NCI-H1417 (cell line): Measurements from ENCODE around the gene LRRC75A.
A peak's percentile ranks its signal among the peaks of the same experiment; 100 is the strongest.
"Not testable (repeated sequence)": the region's sequence is repeated elsewhere in the genome, so short reads cannot be mapped to it uniquely, and the experiment has no call there.

ENCODE experiments used
- DNase-seq, 3 experiments: peaks; one replicate each; lab custom pipeline; 2025; lab: John Stamatoyannopoulos, UW

LRRC75A gene

GRCh38 chr17:16472539-16472938 lies 19.5 kb downstream of the LRRC75A start:
- DNase-seq: no peak

DNA sequence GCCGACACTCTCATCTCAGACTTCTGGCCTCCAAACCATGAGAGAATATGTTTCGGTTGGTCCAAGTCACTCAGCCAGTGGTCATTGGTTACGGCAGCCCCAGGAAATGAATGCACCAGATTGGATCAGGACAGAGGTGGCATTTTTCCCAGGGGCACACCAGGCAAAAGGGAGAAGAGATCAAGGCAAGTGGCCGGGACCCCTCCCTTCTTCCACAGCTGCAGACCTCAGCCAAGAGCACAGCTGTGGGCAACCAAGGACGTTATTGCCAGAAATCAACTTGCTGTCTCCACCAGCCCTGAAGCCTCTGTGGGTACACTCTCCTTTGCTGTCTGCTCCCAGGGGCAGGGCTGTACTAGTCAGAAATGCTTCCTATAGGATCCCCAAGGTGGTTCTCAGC lies 20.7 kb downstream of the LRRC75A start:
- no peak for DNase-seq

DNA sequence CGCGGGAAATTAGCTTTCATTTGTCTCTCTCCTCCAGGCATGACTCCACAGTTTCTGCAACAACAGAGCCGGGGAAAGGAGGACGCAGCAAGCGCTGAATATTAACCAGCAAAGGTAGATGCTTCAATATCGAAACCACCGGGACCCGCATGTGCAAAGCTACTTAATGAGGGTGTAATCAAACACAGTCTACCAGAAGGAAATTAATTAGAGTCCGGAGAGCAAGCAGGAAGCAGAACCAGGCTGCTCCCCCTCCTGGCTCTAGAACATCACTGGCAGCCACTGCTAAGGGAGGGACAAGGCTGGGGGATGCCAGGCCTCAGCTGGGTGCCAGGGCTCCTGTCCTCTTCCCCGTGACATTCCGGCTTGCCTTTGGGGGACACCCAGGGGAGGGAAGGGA lies 21.7 kb downstream of the LRRC75A start:
- DNase-seq: peak in 2 of 3 experiments; percentile 54 to 78

DNA sequence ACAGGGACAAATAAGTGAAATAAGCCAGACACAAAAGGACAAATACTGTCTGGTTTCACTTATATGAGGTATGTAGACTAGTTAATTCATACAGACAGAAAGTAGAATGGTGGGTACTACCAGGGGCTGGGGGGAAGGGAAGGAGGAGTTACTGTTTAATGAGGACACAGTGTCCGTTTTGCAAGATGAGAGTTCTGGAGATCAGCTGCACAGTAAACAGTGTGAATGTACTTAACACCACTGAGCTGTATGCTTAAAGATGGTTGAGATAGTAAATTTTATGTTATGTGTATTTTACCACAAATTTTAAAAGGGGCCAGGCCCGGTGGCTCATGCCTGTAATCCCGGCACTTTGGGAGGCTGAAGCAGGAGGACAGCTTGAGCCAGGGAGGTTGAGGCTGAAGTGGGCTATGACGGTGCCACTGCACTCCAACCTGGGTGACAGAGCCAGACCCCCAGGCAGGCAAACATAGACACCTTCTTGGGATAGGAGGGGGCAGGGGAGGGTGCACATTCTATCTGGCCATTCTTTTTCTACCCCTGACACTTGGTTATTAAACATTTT lies 23.5 kb downstream of the LRRC75A start:
- no peak for DNase-seq

DNA sequence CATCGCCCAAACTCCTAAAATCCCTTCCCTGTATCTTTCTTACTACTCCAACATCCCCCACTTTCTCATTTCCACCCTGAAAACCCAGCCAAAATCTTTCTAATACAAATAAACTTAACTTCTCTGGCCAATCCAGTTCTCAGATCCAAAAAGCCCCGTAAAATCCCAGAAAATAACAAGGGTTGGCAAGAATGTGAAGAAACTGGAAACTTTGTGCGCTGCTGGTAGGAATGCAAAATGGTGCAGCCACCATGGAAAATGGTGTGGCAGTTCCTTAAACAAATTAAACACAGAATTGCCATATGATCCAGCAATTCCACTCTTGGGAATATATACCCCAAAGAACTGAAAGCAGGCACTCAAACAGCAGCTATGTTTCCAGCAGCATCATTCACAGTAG lies 24.1 kb downstream of the LRRC75A start:
- DNase-seq: no peak

DNA sequence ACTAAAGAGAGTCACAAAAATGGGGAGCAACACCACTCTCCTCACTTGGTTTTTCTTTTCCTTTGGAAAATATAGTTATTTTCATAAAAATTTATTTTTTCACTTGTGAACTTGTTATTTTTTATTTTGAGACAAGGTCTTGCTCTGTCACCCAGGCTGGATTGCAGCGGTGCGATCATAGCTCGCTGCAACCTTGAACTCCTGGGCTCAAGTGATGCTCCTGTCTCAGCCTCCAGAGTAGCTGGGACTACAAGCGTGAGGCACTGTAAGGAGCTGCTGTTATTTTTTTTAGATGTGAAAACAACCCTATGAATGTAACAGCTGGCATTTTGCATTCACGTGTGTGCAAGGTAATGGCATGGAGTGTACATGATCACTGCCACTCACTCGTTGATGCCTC lies 24.9 kb downstream of the LRRC75A start:
- DNase-seq: no peak

DNA sequence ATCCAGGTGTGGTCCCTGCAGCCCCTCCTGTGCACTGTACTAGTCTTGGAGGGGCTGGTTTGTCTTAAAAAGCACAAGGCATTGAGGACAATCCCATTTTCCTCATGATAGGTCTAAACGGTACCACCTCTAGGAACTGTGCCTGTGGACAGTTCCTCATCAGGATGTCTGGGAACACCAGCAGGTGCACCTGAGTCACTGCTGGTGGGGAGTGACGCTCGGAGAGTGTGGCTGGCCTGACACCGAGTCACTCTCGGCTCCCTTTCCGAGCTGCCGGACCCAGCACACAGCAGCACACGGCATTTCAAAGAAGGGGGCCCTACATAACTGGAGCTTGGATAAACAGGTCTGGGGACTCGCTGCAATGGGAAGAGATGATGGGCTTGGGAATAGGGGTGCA lies 25.6 kb downstream of the LRRC75A start:
- DNase-seq: no peak

- no peak for DNase-seq
Observed at GRCh38 chr17:16465861-16466338, 26.1 kb downstream of the LRRC75A start.

DNA sequence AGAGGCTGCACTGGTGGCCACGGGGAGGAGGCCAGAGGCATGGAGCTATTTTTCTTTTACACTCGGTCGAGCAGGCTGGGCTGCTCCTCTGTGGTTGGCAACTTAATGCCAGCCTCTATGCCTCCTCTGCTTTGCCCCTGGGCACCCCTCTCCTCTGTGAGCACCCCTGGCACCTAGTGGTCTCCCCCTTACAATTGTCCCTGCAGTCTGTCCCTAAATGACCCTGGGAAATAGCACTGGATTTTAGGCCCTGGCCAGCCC lies 27.0 kb downstream of the LRRC75A start:
- DNase-seq: no peak

DNA sequence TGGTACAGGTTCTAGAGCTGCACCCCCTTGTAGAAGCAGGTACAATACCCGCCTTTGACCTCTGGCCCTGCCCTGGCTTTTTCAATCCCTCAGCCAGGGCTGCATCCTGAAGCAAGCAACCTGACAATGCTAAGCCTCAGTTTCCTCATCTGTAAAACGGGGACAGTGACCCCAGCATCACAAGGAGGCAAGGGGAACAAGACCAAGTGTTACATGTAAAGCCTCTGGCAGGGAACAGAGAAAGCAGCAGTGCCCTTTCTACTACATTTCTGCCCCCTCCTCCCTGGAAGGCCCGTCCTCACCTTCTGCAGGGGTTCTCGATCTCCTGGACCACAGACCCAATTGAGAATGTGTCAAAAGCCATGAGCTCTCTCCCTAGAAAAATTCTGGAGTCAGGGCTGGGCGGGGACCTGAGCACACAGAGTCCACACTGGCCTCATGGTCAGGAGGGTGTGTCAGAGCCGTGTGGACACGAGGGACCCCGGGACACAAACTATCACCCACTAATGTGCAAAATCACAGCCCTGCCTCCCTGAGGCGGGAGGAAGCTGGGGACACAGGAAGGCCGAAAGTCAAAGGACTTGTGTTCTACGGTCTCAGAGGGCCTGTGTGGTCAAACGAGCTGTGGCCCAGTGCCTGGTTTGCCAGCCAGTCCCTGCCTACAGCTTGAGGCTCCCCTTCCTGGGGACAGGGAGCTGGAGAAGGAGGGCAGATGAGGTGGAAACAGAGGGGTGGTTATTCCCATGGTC lies 27.5 kb downstream of the LRRC75A start:
- DNase-seq: no peak

- peak in 2 of 3 experiments; percentile 54 to 55 for DNase-seq
Observed at GRCh38 chr17:16463358-16464302, 28.4 kb downstream of the LRRC75A start.

- no peak for DNase-seq
Observed at GRCh38 chr17:16462070-16462864, 29.7 kb downstream of the LRRC75A start.

- no peak for DNase-seq
Observed at GRCh38 chr17:16461606-16461866, 30.5 kb downstream of the LRRC75A start.

DNA sequence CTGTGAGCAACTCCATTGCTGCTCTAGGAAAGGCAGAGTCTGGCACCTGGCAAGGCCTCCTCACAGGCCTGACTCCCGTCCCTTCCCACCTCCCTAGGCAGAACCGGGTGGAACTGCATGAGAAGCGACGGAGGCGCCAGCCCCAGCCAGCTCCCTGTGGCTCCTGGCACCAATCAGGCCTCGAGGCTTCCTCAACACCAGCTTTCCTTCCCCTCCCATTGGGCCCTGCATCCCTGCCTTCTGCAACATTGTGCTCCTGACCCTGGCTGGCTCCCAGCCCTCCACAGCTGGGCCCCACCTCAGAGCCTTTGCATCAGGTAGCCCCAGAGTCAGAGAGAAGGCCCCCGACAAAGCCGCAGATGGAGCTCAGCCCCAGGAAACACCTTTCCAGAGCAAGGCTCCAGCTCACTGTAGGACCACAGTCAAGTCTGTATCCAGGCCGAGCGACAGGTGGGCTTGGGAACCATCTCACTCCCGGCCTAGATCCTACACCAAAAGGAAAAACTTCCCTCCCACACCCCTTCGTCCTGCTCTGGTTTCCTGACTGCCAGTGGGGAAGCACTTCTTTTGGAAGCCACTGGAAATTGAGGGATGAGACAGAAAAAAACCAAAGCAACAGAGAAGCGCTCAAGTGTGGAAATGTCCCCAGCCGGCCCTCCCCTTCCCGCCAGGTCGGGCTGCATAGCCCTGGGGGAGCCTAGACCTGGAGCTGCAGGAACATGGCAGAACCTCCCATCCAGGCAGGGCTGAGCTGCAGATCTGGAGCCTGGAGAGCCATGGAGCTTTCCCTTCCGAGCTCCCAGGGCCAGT lies 31.0 kb downstream of the LRRC75A start:
- DNase-seq: no peak

DNA sequence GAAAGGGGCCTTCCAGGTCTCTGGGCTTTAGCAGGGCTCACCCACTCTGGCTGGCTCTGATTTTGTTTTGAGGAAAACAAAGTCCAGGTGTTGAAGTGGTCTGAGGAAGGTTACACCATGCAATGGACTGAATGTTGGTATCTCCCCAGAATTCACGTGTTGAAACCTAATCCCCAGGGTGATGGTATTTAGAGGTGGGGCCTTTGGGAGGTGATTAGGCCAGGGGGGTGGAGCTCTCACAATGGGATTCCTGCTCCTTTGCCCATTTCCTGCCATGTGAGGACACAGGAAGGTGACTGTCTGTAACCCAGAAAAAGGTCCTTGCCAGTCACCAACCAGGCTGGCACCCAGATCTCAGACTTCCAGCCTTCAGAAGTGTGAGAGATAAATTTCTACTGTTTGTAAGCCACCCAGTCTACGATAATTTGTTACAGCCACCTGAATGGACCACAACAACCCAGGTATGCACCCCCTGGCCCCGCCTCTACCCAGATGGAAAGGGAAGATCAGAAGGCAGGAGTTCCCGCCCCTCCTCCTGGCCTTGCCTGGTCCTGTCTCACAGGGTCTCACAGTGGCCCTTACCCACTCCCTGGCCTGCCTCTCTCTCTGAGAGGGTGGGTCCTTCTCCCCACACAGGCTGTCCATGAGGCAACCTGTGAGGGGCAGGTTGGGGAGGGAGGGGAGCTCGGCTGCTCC lies 32.0 kb downstream of the LRRC75A start:
- no peak for DNase-seq

DNA sequence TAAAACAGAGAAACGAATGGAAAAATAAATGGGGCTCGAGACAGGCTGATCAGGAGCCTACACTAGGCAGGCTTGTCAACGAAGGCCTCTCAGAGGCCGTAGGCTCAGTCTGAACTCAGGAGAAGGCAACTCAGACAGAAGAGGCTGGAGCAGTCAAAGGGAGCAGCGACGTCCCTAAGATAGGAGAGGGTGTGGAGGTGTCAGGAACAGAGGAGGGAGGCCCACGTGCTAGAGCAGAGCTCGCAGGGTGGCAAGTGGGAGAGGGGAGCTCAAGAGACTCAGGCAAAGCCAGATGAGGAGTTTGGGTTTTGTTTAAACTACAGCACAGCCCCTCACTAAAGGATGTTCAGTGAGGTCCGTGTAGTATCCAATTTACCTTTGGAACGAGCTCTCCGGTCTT lies 32.7 kb downstream of the LRRC75A start:
- no peak for DNase-seq

GRCh38 chr17:16456742-16457316 lies 35.2 kb downstream of the LRRC75A start:
- peak in 1 of 3 experiments; percentile 5 for DNase-seq

DNA sequence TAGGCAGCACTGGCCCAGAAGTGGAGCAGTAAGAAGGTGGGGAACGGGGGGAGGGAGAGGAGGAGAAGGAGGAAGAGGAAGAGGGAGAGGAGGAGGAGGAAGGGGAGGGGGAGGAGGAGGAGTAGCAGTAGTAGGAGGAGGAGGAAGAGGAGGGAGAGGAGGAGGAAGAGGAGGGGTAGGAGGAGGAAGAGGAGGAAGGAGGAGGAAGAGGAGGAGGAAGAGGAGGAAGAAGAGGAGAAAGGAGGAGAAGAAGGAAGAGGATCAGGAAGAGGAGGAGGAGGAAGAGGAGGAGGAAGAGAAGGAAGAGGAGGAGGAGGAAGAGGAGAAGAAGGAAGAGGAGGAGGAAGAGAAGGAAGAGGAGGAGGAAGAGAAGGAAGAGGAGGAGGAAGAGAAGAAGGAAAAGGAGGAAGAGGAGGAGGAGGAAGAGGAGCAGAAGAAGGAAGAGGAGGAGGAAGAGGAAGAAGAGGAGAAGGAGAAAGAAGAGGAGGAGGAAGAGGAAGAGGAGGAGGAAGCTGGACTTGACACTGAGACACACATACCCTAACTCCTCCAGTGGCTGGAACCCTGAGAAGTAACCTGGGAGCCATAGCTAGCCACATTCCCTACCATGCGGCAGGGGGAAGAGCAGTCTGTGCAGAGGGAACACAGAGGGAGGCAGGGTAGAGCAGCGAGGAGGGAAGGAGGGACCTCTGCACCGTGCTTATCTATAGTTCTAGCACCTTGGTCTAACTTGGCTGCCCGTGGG lies 35.8 kb downstream of the LRRC75A start:
- DNase-seq: no peak

DNA sequence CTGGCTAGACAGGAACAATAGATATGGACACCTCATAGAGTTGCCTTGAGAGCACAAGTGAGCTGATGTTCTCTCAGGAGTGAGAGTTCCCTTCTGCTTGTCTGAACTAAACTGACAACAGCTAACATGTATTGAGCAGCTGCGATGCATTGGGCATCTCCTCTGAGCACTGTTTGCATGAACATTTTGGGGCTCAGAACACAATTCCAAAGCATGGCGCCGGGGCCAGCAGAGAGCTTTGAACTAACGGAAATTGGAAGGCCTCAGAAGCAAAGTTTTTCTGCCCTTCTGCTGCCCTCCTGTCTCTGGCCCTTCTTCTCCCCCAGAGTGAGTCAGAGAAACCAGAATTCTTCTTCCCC lies 38.5 kb downstream of the LRRC75A start:
- no peak for DNase-seq

DNA sequence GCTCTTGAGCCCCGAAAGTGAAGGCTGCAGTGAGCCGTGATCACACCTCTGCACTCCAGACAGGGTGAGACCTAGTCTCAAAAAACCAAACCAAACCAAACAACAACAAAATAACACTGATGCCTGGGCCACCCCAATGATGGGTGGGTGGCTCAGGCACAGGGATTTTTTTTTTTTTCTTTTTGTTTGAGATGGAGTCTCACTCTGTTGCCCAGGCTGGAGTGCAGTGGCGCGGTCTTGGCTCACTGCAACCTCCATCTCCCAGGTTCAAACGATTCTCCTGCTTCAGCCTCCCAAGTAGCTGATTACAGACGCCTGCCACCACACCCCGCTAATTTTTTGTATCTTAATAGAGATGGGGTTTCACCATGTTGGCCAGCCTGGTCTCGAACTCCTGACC lies 39.7 kb downstream of the LRRC75A start:
- DNase-seq: not testable (repeated sequence)
